ENCODE data around the gene CANX. TPM values are rescaled to one million over a fixed set of nuclear protein-coding genes. Genes with fewer than 3 reads are reported as not detected.

The CANX gene
- total and polyA plus RNA-seq, 11 donors: 81.6 to 699 (median 473) TPM

DNA sequence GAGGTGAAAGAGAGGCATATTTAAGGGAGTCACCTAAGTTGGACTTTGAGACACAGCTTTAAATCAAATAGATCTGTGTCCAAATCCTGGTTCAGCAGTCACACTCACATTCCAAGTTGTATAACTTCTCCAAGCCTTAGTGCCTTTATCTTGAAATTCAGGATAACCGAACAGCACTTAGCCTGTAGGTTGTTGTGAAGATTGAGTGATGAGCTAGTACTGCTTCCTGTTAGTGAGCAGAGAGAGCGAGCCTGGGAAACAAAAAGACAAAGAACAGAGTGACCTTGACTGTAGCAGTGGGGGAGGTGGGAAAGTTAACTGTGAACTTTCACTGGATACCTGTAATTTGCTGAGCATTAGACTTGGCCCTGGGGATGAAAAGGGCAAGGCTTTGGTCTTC lies 56.3 kb downstream of the CANX start:
- Histone ChIP-seq H3K9me3 (no peaks in the 10 kb centered on the region), H3K27me3 (no peaks in the 10 kb centered on the region), H3K4me3 (no peak overlapping the region), H3K27ac (peak overlapping the region in 4 of 12 donors; percentile 4 to 43 (median 24)), H3K36me3 (peaks cover 0 to 8% (median 0%) of the 10 kb centered on the region in 9 donors), H3K4me1 (peaks cover 0 to 55% (median 32%) of the 10 kb centered on the region in 12 donors)
- intact Hi-C loops (cut with DNase I): no loop called here
- DNase-seq (no peak), ATAC-seq (peak; percentile 30 to 55 (median 47))
- TF ChIP-seq POLR2A (IDR thresholded peaks at IDR 0.05): no peak
- TF ChIP-seq, protein P1, sequence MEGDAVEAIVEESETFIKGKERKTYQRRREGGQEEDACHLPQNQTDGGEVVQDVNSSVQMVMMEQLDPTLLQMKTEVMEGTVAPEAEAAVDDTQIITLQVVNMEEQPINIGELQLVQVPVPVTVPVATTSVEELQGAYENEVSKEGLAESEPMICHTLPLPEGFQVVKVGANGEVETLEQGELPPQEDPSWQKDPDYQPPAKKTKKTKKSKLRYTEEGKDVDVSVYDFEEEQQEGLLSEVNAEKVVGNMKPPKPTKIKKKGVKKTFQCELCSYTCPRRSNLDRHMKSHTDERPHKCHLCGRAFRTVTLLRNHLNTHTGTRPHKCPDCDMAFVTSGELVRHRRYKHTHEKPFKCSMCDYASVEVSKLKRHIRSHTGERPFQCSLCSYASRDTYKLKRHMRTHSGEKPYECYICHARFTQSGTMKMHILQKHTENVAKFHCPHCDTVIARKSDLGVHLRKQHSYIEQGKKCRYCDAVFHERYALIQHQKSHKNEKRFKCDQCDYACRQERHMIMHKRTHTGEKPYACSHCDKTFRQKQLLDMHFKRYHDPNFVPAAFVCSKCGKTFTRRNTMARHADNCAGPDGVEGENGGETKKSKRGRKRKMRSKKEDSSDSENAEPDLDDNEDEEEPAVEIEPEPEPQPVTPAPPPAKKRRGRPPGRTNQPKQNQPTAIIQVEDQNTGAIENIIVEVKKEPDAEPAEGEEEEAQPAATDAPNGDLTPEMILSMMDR (IDR thresholded peaks at IDR 0.05): no peak
- WGBS, 4 donors: 25 to 31% (median 26%) methylated on average over 2 of the region's 2 CpGs

DNA sequence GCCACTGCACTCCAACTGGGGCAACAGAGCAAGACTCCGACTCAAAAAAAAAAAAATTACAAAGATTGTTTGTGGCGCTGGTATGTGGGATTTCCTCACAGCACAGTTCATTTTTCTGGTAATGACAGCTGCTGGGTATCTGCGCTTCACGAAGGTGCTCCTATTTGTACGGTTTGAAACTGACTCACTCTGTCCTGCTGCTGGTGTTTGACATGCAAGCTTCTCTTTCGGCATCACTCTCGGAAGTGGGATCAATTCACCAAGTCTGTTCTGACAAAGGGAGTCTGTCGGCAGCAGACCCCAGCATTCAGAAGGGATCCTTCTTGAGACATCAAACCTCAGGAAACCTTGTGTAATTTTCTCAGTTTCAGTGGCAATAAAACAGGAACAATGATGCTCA lies 60.2 kb downstream of the CANX start:
- ATAC-seq (no peak), DNase-seq (no peak)
- intact Hi-C loops (cut with DNase I): no loop called here
- H3K4me1 ChIP-seq: peaks cover 0 to 87% (median 61%) of the 10 kb centered on the region in 12 donors
- H3K9me3 ChIP-seq: no peaks in the 10 kb centered on the region
- no peak overlapping the region for H3K4me3 ChIP-seq
- no peaks in the 10 kb centered on the region for H3K27me3 ChIP-seq
- TF ChIP-seq, protein P1 (IDR thresholded peaks at IDR 0.05): no peak
- no peak for TF ChIP-seq POLR2A (IDR thresholded peaks at IDR 0.05)
- peak overlapping the region in 1 of 12 donors; percentile 45 for H3K27ac ChIP-seq
- no peaks in the 10 kb centered on the region for H3K36me3 ChIP-seq
- WGBS, 4 donors: 88 to 90% (median 88%) methylated on average over 8 of the region's 8 CpGs

DNA sequence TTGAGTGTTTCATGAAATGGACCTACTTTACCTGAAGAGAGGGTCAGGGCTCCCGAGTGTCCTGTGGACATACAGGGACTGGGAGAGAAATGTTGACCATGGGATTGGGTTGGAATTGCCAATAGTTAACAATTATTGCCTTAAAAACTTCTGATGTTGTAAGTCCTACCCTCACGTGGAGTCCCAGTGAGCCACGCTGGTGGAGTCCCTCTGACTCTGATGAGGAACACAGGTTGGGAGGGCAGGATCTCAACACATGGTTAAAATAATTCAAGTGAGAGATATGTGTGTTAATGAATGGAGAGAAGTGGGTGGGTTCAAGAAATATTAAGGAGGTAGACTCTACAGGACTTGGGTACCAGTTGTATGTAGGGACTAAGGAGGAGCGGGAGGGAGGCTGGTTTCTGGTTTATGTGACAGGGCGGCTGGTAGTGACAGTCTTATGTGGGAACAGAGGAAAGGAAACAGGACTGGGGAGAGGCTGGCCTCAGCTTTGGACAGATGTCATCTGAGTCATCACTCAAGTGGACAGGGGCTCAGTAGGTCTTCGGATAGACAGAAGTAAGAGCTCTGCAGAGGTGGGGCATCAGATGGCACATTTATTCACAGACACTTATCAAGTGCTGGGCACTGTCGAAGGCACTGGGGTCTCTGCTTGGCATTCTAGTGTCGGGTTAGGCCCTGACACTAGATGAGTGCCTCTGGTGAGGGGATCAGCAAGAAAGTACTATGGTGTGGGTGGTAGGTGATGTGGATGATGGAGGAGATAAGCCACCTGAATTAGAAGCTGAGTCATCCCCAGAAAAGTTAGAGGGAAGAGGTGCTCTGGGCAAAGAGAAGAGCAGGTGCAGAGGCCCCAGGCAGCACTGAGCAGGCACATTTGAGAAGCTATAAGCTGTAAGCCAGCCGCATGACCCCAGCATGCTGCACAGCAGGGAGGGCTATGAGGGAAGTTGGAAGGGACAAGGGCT lies 61.1 kb downstream of the CANX start:
- H3K36me3 ChIP-seq: no peaks in the 10 kb centered on the region
- WGBS, 4 donors: 78 to 82% (median 81%) methylated on average over 9 of the region's 9 CpGs
- DNase-seq: no peak
- peaks cover 0 to 89% (median 58%) of the 10 kb centered on the region in 12 donors for H3K4me1 ChIP-seq
- no peak for TF ChIP-seq POLR2A (IDR thresholded peaks at IDR 0.05)
- TF ChIP-seq, protein P1 (IDR thresholded peaks at IDR 0.05): no peak
- ATAC-seq: peak in 2 of 4 donors; percentile 45 to 66
- no peaks in the 10 kb centered on the region for H3K27me3 ChIP-seq
- no peak overlapping the region for H3K4me3 ChIP-seq
- no peaks in the 10 kb centered on the region for H3K9me3 ChIP-seq
- peak overlapping the region in 3 of 12 donors; percentile 4 to 45 (median 7) for H3K27ac ChIP-seq
- intact Hi-C loops (cut with DNase I): loop anchor here in 6 of 10 donors (5.0 to 10.0 kb wide), 4 partner anchors 37 to 147 kb away; partner anchors contain the start of genes TBC1D9B (in 3 of the 6) and MRNIP (in 1 of the 6)
